ENCODE measurements around the gene MAL. TPM values are rescaled to one million over a fixed set of nuclear protein-coding genes. Genes with fewer than 3 reads are reported as not detected.

The MAL gene
- total and polyA plus RNA-seq, 2 experiments from 2014 or later, result 1.4 TPM; not detected in 1

DNA sequence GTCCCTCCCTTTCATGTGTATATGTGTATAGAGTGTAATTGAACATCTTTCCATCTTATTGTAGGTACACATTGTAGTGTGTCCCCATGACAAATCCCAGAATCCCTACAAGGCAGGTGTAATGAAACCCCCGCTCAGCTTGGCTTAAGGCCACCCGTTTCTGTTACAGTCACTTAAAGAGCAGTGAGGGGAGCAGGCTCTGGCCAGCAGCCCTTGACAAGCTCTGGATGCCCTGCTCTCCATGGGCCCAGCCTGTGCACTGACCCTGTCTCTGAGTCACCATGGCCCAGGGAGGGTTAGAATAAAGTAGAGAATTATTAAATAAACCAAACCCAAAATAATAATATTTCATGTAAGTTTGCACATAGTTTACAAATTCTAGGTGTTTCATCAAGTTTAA is 17.2 kb upstream of the MAL start:
- DNase-seq (ENCODE audit: low spot score), result no peak
- WGBS (ENCODE audit: low lambda C conversion rate, missing lambda C conversion rate), result 83% methylated on average over 2 of the region's 2 CpGs
- TF ChIP-seq EZH2phosphoT487 (IDR thresholded peaks at IDR 0.05; ENCODE audit: low read depth, severe bottlenecking, unreplicated experiment), result no peak
- Histone ChIP-seq H3K4me3 (no peak overlapping the region), H3K27me3 (no peaks in the 10 kb centered on the region), H4K20me1 (ENCODE audit: insufficient read depth, poor library complexity, severe bottlenecking) (no peaks in the 10 kb centered on the region), H3K36me3 (replicated peaks; ENCODE audit: insufficient read depth, low read depth) (no peaks in the 10 kb centered on the region), H2AFZ (no peak overlapping the region), H3K79me2 (no peaks in the 10 kb centered on the region), H3K9me3 (ENCODE audit: low read depth) (no peaks in the 10 kb centered on the region), H3K9me2 (replicated peaks; ENCODE audit: insufficient read depth) (no peaks in the 10 kb centered on the region), H3K4me1 (ENCODE audit: insufficient read depth) (no peaks in the 10 kb centered on the region), H3K27ac (no peak overlapping the region), H3K4me2 (no peak overlapping the region)

DNA sequence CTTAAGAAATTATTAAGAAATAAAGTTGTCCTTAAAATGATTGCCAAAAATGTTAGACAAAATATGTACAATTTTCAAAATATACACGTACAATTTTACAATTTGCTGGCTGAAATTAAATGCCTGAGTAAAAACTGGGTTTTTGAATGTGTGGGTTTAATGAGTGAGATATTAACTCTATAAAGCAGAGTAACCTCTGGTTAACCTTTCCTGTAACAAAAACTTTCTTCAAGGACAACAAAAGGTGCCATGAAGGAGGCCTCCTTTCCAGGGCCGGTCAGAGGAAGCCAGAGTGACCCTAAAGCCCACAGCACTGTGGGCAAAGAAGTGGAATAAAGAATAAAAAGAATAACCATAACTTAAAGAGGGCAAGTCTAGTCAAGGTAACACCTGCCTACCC is 16.5 kb upstream of the MAL start:
- H3K4me1 ChIP-seq (ENCODE audit: insufficient read depth), result no peaks in the 10 kb centered on the region
- H4K20me1 ChIP-seq (ENCODE audit: insufficient read depth, poor library complexity, severe bottlenecking), result no peaks in the 10 kb centered on the region
- 29% methylated on average over 2 of the region's 2 CpGs for WGBS (ENCODE audit: low lambda C conversion rate, missing lambda C conversion rate)
- no peak for DNase-seq (ENCODE audit: low spot score)
- no peak overlapping the region for H3K27ac ChIP-seq
- H2AFZ ChIP-seq, result no peak overlapping the region
- H3K27me3 ChIP-seq, result no peaks in the 10 kb centered on the region
- H3K36me3 ChIP-seq (replicated peaks; ENCODE audit: insufficient read depth, low read depth), result no peaks in the 10 kb centered on the region
- no peaks in the 10 kb centered on the region for H3K79me2 ChIP-seq
- H3K4me3 ChIP-seq, result no peak overlapping the region
- no peaks in the 10 kb centered on the region for H3K9me3 ChIP-seq (ENCODE audit: low read depth)
- no peak overlapping the region for H3K4me2 ChIP-seq
- no peaks in the 10 kb centered on the region for H3K9me2 ChIP-seq (replicated peaks; ENCODE audit: insufficient read depth)
- TF ChIP-seq EZH2phosphoT487 (IDR thresholded peaks at IDR 0.05; ENCODE audit: low read depth, severe bottlenecking, unreplicated experiment) (no peak), EZH2 (IDR thresholded peaks at IDR 0.05; ENCODE audit: borderline replicate concordance) (no peak)
- TF ChIP-seq, protein P1, sequence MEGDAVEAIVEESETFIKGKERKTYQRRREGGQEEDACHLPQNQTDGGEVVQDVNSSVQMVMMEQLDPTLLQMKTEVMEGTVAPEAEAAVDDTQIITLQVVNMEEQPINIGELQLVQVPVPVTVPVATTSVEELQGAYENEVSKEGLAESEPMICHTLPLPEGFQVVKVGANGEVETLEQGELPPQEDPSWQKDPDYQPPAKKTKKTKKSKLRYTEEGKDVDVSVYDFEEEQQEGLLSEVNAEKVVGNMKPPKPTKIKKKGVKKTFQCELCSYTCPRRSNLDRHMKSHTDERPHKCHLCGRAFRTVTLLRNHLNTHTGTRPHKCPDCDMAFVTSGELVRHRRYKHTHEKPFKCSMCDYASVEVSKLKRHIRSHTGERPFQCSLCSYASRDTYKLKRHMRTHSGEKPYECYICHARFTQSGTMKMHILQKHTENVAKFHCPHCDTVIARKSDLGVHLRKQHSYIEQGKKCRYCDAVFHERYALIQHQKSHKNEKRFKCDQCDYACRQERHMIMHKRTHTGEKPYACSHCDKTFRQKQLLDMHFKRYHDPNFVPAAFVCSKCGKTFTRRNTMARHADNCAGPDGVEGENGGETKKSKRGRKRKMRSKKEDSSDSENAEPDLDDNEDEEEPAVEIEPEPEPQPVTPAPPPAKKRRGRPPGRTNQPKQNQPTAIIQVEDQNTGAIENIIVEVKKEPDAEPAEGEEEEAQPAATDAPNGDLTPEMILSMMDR (IDR thresholded peaks at IDR 0.05; ENCODE audit: poor library complexity), result no peak

DNA sequence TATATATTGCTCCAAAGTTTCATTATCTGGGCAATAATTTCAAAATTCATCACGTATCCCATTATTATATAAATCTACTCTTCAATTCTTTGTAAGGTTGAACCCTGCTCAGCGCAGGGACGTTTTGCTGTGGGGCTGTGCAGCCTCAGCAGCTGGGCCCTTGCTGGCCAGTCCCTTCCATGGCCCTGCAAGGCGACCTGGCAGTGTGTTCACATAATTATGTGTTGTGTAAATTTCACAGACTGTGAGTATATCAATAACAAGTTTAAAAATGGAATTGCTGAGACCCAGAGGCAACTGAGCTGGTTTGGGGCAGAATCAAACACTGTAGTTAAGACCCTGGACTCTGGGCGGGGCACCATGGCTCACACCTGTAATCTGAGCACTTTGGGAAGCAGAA is 16.1 kb upstream of the MAL start:
- Histone ChIP-seq H3K27ac (no peak overlapping the region), H3K79me2 (no peaks in the 10 kb centered on the region), H3K4me1 (ENCODE audit: insufficient read depth) (no peaks in the 10 kb centered on the region), H4K20me1 (ENCODE audit: insufficient read depth, poor library complexity, severe bottlenecking) (no peaks in the 10 kb centered on the region), H3K27me3 (no peaks in the 10 kb centered on the region), H3K4me3 (no peak overlapping the region), H3K36me3 (replicated peaks; ENCODE audit: insufficient read depth, low read depth) (no peaks in the 10 kb centered on the region), H3K9me2 (replicated peaks; ENCODE audit: insufficient read depth) (no peaks in the 10 kb centered on the region), H3K4me2 (no peak overlapping the region), H3K9me3 (ENCODE audit: low read depth) (no peaks in the 10 kb centered on the region), H2AFZ (no peak overlapping the region)
- 55% methylated on average over 5 of the region's 5 CpGs for WGBS (ENCODE audit: low lambda C conversion rate, missing lambda C conversion rate)
- no peak for TF ChIP-seq EZH2phosphoT487 (IDR thresholded peaks at IDR 0.05; ENCODE audit: low read depth, severe bottlenecking, unreplicated experiment)
- TF ChIP-seq, protein P1 (IDR thresholded peaks at IDR 0.05; ENCODE audit: poor library complexity), result no peak
- TF ChIP-seq EZH2 (IDR thresholded peaks at IDR 0.05; ENCODE audit: borderline replicate concordance), result no peak
- no peak for DNase-seq (ENCODE audit: low spot score)

DNA sequence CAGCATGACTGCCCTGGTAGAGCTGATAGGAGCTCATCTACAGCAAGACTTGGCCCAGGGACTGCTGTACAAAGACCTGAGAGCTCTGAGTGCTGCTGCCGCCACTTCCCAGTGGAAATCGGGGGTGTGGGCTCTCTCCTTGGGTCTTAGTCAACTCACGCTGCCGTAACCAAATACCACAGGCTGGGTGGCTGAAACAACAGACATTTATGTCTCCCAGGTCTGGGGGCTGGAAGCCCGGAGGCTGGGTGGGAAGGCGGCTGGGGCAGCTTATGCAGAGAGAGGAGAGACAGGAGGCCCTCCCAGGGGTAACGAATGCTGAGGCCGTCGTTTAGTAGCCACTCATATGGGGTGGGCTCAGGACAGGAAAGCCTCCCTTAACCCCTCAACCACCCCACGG is 15.4 kb upstream of the MAL start:
- Histone ChIP-seq H3K4me2 (no peak overlapping the region), H3K79me2 (no peaks in the 10 kb centered on the region), H3K36me3 (replicated peaks; ENCODE audit: insufficient read depth, low read depth) (no peaks in the 10 kb centered on the region), H3K27ac (no peak overlapping the region), H3K9me2 (replicated peaks; ENCODE audit: insufficient read depth) (no peaks in the 10 kb centered on the region), H2AFZ (no peak overlapping the region), H3K4me1 (ENCODE audit: insufficient read depth) (no peaks in the 10 kb centered on the region), H3K4me3 (no peak overlapping the region), H4K20me1 (ENCODE audit: insufficient read depth, poor library complexity, severe bottlenecking) (no peaks in the 10 kb centered on the region), H3K27me3 (no peaks in the 10 kb centered on the region), H3K9me3 (ENCODE audit: low read depth) (no peaks in the 10 kb centered on the region)
- no peak for TF ChIP-seq EZH2phosphoT487 (IDR thresholded peaks at IDR 0.05; ENCODE audit: low read depth, severe bottlenecking, unreplicated experiment)
- TF ChIP-seq, protein P1 (IDR thresholded peaks at IDR 0.05; ENCODE audit: poor library complexity), result no peak
- TF ChIP-seq EZH2 (IDR thresholded peaks at IDR 0.05; ENCODE audit: borderline replicate concordance), result no peak
- 73% methylated on average over 10 of the region's 10 CpGs for WGBS (ENCODE audit: low lambda C conversion rate, missing lambda C conversion rate)
- DNase-seq (ENCODE audit: low spot score), result no peak

All from hepatocyte (in vitro differentiated cells).